NCI-H748 treated with DMSO at 0.1 percent for 48 hours (cell line): ENCODE data around the gene OR7C2.

ENCODE experiments used
- DNase-seq: peaks from one replicate; lab custom pipeline; 2025; lab: John Stamatoyannopoulos, UW

The OR7C2 gene

DNA sequence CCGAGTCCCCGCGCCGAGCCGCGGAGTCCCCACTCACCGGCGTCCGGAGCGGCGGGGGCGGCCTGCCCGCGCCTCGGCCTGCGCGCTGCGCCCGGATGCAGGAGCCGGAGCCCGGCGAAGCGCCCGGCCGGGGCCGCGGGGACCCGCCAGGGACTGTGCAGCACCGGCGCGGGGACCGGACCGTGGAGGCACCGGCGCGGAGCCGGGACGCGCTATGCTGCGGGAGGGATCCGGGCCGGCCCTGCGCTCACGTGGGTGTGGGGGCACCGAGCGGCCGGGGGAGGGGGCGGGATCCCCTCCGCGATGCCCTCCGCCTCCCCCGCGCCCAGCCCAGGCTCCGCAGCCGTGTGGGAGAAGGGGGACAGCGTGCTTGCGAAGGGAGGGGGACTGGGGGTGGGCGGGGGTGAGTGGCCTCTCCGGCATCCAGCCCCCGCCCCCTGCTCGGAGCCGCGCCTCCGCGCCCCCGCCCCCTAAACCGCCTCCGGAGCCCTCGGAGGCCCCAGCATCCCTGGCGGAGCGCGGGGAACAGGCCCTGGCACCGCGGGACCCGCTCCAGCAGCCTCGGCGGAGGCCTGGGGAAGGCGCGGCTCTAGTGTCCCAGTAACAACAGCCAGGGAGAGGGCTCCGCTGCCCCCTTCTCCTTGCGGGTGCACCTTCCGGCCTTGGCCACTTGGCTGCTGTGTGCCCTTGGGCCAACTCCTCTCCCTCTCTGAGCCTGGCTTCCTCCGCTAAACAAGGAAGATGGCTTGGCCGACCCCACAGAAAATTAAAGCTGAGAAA, 38.4 kb downstream of the OR7C2 start, which contains the start of gene SLC1A6:
TSS of gene SLC1A6 (minus strand) at position 389 of the 780 bp plus-strand sequence. CDS start 6,954 bp downstream, outside the sequence.
- DNase-seq, result no peak

DNA sequence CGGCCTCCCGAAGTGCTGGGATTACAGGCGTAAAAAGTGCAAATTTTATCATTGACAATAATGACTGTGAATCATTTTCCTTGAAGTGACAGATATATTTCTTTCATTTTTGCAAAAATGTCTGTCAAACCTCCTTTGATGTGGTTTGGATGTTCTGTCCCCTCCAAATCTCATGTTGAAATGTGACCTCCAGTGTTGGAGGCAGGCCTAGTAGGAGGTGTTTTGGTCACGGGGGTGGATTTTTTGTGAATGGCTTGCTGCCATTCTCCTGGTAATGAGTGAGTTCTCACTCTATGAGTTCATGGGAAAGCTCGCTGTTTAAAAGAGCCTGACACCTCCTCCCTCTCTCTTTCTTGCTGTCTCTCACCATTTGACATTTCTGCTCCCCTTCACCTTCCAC, 43.8 kb downstream of the OR7C2 start:
- DNase-seq, result no peak
